CD4-positive, alpha-beta T cell treated with Interleukin-21 for 1 hour (primary cell): ENCODE measurements around the gene IL17A.

Source experiments
- DNase-seq: peaks from one replicate; pipeline ENCODE4 v3.0.0-alpha.2; 2020

The IL17A gene

DNA sequence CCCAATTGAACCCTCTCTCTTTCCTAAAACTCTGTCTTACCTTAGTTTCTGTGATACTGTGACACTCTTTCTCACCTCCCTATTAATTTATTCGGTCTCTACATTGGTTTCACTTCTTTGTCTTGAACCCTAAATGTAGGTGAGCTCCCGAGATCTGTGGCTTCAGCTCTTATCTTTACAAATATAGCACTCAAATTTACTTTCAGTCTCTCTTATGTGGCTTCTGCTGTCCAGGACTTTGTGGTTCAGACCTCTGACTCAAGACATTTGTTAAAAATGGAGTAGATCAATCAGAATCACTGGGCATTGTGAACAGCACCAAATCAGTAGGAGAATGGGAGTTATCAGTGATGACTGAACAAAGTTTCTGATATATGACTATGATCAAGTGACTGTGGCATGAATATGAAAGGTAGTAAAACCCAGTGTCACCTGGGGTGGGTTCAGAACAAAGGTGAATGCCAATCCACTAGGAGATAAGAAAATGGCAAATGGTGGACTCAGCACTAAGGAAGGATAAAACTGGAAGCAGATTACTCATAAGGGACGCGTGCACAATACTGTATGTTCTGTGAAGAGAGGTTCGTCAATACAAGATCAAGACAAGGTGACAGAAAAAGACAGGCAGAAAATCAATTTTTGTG lies 30.9 kb downstream of the IL17A start:
- DNase-seq: no peak

DNA sequence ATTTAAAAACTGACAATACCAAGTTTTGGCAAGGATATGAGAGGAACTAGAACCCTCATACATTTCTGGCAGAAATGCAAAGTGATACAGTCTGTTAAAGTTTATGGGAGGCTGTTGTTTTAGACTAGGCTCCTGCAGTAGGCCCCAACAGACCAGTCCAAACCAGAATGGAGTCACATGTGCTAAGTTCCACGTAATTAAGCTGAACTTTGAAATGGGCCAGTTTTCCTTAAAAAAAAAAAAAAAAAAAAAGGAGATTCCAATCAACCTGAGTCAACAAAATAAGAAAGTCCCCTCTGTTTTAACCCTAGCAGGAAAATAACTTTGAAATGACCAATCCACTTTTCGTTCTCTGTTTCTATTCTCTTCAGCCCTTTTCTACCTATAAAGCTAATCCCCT lies 31.6 kb downstream of the IL17A start:
- DNase-seq: no peak

DNA sequence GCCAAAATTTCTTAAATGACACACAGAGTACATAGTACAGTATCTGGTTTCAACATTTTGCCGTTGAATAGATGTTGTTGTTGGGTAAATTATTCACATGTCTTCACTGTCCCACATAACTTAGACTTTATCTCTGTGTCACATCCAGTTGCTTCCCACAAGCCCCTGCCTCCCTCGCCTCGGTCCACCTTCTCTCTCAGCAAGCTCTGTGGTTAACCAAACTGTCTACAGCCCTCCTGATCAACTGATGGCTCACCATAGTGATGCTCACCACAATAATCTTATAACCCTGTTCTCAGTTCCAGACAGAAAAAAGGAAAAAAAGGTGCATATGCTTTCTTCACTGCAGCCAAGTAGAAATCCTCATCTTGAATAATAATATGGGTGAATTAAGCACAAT lies 35.1 kb downstream of the IL17A start:
- peak; percentile 1 for DNase-seq

DNA sequence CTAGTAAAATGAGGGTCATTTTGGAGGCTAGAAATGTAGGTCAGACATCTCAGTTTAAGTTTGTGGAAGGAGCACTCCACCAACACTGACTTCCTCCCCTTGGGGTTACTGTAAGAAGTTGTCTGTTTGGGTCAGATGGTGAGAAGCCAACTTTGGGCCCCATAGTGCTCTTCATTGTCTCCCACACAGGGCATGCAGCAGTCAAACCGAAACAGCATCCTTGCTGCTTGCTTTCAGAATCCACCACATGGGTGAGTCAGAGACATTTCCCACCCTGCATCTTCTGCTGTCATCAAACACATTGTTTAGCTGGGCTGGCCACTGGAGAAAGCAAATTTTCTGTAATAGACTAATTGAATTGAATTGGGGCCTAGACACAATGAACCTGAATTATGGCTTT lies 41.3 kb downstream of the IL17A start:
- no peak for DNase-seq

DNA sequence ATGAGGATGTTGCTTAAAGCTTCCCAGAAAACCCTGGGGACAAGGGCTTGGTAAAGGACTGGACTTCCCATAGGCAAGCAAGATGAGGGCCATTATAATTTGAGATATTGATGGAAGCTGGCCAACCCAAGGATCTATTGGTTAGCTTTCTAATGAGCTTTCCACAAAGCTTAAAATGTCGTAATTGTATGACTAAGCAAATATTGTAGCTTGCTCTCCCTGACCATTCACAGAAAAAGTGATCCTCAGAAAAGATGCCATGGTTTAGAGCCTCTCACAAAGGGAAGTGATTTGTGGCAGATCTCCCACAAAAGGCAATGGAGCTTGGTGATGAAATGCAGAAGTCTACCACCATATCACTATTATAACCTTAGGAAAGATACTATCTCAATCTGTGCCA lies 44.5 kb downstream of the IL17A start:
- DNase-seq: no peak

DNA sequence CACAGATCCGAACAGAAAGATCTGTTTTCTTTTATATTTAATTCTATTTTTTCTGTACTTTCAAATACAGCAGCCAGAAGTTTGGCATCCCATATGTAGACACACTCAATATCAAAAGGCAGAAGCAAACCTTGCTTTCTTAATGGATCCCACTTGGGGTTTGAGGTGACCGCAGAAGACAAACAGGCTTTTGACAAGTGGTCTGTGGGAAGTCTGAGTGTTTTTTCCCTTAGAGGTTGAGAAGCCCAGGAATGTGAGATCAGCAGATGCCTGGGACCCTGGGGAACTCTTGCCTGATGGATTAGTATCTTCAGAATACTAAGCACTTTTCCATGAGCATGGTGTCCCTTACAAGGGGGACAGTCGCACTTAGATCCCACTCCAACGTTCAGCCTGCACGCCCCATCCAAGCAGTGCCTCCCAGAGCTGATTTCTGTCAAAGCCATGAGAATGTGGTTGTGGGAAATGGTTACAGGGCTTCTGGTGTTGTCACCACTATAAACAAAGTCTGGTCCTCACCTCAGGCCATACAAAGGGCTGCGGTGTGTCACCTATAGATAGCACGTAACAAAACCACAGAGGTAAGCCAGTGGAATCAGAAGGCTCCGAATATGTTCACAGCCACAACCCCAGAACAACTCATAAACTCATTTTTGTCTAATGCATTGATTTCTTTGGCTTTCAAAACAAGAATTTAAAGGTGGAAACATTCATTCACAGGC lies 45.4 kb downstream of the IL17A start:
- peak; percentile 24 for DNase-seq

DNA sequence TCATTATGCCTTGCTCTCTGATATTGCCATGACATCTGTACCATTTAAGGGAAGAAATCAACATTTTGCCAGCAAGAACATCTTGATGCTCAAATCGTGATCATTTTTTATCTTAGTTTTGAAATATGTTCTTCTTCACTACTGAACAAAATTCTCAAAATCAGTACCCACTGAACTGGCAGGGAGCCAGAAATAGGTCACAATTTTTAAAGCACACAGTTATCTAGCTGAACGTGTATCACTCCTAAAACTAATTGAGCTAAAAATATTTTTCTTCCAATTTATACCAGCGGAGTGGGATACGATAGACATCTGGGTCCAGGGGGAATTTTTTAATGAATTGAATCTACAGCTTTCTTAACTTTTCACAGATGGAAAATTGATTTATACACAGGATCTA lies 46.8 kb downstream of the IL17A start:
- DNase-seq: no peak

DNA sequence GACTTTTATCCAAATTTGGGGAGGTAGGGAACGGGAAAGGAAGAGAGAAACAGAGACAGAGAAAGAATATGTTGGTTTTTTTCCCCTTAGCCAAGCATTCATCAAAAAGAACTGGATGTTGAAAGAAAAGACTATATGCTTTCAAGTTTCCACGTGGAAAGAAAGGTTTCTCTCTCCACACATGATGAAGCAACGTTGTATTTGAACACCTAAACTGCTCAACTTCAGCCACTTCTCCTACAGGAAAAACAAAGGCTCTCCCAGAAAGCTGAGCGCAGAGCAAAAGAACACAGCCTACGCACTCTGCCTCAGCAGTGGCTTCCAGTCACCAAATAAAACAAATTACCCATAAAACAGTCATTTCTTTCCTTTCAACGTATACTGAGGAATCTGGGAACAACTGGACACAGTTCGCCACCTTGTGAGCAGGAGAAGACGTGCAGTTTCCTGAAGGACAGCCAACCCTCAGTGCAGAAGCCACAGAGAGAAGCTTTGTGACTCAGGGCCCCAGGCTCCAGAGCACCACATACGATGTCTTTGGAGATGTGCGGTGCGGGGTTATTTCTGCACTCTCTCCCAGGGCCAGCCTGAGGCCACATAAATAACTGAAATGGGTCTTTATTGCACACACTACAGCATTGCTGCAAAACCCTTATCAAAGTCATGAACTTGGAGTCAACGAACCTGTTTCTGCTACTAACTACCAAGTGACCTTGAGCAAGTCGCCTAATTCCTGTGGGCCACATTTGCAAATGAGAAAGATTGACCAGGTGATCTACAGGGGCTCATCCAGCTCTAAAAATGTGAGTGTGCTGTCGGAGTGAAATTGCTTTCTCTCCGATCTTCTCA lies 48.0 kb downstream of the IL17A start:
- DNase-seq: no peak
